NCI-H2171 treated with DMSO at 0.1 percent for 48 hours (cell line): Measurements from ENCODE around the gene ASPG.

Experiments
- DNase-seq: peaks from one replicate; lab custom pipeline; 2025; lab: John Stamatoyannopoulos, UW

The ASPG gene

DNA sequence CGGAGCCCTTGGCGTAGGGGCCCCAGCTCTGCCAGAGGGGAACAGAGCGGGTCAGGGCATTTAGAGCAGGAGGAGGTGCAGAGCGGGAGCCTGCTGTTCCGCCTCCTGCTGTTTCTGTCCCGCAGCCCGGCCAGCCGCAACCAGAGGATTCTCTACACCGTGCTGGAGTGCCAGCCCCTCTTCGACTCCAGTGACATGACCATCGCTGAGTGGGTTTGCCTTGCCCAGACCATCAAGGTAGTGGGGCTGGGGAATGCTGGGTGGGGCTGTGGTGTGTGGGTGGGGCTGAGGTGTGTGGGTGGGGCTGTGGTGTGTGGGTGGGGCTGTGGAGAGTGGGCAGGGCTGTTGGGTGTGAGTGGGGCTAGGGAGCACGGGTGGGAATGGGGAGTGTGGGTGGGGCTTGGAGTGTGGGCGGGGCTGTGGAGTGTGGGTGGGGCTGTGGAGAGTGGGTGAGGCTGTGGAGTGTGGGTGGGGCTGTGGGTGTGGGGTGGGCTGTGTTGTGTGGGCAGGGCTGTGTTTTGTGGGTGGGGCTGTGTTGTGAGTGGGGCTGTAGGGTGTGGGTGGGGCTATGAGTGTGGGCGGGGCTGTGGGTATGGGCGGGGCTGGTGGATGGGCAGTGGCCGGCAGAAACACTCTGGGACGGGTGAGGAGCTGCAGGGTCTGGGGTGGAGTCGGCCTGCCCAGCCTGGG is 8.0 kb downstream of the ASPG start:
- DNase-seq = no peak

DNA sequence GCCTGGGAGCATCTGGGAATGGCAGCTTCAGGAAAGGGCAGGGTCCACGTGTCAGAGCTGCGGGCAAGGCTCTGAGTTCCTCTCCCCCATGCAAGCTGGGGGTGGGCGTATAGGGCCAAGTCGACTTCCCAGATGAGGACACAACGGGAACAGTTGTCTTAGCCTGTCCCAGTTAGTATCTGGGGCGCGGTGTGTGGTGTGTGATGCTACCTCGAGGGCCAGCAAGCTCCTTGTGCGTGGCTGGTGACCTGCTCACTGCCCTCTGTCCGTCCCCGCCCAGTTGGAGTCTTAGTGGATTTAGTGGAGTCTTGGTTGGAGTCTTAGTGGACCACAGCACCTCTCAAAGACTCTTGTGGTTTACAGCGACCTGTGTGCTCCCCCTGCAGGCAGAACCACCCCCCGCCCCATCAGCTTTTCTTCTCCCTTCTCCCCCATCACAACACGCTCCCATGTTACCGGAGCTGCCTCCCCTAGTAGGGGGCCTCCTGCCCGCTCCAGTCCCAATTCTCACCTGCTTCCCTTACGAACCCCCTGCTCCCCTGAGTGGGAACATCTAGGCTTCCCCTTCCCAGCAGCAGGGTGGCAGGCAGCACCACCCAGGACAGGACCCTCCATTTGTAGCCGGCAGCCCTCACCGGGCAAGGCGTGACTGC is 8.7 kb downstream of the ASPG start:
- no peak for DNase-seq

DNA sequence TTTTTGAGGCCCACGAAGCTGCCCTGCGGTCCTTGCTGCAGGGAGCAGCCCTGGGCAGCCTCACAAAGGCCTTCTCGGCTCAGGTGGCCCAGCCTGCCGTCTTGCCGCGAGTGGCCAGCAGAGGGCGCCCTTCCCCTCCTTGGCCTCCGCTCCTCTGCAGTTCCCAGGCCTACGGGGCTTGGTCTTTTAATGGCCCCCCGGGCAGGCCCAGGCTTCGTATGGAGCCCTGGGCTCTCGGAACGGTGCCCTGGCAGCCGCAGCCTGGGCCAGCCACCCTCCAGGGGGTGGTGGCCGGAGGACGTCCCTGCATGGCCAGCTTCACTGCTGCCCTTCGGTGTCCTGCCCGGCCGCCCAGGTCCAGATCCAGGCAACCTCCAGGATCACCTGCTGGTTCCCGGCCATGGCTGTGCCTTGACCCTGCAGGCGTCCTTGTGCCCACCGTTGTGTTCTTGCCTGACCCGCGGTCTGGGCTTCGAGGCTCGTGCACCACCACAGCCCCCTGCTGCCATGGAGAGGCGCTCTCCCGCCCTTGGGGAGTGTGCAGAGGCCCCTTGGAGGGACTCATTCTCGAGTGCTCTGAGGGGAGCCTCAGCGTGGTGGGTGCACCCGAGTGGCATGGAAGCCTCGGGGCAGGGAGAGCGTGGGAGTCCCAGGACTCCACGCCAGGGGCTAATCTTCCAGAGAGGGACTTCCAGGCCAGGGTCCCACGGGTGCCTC is 9.4 kb downstream of the ASPG start:
- peak; percentile 36 for DNase-seq

DNA sequence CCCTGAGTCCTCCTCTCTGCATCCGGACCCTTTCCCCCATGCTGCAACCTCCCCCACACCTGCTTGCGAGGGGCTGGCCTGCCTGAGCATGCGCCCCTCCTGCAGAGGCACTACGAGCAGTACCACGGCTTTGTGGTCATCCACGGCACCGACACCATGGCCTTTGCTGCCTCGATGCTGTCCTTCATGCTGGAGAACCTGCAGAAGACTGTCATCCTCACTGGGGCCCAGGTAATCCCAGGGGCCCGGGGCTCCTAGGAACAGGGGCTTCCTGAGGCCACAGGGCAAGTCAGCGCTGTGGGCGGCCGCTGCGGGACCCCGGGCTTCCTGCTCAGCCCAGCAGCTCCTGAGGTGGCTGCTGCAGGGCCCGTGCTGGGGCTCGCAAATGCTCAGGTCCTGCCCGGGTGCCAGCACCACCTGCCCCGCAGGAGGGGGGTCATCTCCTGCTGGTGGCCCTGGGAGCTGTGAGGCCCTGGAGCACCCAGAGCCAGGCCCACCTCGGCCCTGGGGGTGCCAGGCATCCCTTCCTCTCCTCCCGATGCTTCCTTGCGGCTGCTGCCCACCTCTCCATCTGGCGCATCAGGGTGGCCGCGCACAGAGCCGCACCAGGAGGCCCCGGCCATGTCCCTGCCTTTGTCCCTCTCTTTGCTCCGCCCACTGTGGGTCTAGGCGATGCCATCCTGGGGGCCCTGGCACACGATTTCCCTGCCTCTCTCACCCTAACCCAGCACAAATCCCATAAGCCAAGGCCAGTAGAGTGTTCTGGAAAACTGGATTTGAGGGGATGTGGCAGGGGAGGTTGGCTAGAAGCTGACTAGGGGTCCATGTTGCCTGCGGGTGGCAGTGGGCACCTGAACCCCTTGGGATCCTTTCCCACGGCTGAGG is 10.2 kb downstream of the ASPG start:
- no peak for DNase-seq

DNA sequence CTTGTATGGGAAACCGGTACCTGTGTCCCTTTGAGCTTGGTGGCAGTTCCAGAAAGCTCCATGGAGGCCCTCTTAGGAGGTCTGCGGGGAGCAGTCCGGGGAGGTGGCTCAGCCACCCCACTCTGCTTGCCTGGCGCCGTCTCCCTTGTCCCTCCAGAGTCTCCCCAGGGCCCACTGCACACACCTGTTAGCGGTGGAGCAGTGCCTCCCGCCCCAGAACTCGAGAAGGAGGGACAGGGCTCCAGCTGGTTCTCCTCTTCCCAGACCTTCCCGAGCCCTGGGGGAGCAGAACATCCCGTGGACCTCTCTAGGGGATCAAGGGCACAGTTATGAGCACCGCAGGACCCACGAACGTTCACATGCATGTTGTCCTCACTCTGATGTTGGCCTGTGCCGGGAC is 10.8 kb downstream of the ASPG start:
- DNase-seq = no peak

DNA sequence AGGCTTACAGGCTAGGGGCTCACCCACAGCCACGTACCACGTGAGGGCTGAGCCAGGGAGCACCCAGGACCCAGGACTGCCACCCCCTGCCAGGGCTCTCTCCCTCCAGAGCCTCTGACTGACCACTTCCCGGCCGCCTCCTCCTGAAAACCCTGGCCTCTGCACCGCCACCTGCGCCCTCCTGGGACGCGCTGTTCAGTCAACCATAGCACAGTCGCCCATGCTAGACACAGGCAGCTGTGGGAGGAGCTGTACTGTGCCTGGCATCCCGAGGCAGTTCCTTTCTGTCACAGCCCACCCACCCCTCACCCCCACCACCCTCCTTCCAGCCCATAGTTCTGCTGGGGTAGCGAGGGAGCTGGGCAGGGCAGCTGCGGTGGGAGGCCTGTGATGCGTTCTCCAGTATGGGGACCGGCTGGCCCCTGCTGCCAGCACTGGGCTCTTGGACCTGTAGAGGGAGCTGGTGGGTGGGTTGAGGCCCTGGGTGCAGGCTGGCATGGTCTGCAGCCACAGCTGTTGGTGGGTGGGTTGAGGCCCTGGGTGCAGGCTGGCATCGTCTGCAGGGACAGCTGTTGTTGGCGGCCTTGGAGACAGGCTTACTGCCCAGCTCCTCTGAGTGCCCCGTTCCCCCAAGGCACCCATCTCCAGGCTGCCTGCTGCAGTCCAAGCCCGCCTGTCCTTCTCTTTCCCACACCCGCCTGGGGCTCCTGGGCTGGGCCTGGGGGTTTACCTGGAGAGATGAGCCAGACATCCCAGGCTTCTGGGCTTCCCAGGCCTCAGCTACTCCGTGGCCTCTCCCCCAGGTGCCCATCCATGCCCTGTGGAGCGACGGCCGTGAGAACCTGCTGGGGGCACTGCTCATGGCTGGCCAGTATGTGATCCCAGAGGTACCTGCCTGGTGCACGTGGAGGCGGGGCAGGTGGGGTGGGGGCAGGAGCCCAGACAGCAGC is 11.5 kb downstream of the ASPG start:
- DNase-seq = peak; percentile 29

DNA sequence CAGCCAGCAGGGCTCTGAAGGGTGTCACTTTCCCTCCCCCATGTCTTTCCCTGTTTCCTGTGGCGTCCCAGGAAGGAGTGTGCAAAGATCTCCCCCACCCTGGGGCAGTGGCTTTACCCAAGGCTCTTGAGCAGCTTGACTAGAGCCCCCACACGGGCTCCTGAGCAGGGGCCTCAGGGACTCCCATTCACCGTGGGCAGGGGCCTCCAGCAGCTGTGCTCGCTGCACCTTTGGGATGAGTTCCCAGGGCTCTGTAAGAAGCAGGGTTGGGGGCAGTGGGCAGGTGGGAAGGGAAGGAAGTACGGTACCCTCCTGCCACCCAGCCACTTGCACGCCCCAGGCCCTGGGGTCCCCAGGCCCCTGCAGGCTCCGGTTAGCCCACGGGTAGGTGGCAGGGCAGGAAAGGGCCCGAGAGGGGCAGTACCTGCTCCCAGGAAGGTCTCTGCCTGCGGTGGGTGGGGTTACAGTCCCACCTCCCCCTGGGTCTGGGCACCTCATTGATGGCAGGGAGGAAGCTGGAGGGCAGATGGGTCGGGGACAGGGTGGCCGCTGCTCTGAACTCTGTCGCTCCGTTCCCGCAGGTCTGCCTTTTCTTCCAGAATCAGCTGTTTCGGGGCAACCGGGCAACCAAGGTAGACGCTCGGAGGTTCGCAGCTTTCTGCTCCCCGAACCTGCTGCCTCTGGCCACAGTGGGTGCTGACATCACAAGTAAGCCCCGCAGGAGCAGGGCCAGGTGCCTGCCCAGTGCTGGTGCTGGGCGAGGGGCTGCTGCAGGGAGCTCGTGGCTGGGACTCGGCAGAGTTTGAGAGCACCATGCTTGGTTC is 13.0 kb downstream of the ASPG start:
- no peak for DNase-seq

DNA sequence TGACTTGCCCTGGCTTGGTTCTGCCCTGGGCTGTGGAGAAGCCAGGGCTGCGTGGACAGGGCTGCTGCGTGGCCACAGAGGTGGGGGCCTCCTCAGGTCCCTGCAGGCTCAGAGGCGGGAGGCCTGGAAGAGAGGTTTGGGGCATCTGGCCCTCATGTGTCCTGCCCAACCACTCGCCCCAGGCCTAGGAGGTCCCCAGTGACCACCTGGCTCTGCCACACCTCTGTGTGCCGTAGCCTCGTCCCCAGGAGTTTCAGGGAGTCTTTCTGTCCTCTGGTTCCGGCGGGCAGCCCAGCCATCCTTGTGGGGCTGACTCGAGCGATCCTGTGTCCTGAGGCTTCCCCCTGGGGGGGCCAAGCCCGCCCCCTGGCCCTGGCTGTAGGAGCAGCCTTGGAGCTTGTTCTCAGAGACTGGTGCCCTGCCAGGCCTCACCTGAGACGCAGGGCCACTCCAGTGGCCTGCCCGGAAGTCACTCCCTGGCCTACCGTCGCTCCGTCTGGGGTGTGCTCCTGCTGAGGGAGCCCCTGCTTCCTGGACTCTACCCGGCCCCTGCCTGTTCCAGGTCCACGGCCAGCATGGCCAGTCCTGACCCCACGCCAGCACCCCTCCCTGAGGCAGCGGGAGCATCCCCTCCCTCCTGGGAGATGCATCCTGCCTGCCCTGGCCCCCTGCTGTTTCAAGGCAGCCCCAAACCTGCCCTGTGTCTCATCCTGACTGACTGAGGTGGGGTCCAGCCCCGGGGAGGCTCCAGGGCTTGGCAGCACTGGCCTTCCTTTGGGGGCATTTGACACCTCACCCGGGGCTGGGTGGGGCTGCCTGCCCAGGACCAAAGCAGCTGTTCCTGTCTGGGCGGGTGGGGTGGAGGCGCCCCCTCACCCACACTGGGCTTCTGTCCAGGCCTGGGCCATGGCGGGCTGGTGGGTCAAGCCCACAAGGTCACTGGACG is 13.9 kb downstream of the ASPG start:
- no peak for DNase-seq

DNA sequence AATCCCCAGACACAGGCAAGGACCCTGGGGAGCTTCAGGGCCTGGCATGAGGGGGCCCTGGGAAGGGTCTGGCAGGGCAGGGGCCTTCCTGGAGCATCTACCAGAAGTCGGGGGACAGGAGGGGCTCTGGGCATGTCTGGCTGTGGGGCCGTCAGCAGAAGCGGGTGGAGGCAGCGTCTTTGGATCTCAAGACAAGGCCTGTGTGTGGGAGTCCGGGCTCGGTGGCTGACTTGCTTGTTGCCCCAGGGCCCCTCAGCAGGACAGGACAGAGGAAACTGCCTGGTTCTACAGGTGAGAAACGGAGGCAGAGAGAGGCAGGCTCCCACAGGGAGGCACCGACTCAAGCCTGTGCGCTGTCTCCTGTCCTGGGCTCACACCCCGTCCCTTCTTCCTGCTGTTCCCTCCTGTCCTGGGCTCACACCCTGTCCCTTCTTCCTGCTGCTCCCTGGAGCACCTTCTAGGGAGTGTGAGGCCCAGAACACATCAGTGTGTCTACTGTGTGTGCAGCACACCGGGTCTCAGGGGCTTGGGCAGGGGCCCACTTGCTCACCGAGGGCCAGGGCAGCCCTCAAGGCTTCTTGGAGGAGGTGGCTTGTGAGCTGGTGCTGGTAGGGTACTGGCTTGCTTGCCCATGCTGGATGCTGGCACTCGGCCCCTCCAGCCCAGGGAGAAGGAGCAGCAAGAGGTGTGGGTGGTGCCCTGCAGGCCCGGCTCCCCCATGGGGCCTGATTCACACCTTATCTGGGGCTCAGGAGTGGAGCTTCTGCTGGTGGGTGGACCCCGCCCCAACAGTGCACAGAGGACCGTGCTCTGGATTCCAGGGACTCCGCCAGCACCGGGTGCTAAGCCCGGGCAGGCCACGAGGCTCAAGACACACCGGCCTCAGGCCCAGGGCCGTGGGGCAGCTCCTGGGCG is 14.9 kb downstream of the ASPG start:
- DNase-seq = no peak

DNA sequence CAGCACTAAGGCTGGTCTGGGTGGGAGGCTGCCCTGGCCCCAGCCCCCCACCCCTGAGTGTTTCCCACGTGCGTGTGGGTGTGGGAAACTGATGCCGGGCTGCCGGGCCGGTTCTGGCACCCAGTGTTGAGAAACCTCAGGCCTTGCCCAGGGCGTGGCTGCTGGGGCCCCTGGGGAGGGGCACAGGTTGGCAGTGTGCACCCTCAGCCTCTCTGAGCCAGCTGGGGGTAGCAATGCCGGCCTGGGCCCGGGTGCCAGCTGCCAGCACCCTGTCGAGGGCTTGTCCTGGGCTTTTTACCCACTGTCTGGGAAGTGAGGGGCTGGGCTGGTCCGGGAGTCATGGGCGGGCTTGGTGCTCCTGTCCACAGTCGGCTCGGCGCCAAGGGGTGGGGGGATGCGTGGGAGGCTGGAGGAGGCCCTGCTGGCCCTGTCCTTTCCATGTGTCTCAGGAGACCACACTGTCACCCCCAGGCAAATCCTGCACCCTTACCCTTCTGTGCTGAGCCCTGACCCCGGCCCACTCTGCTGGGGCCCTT is 15.7 kb downstream of the ASPG start:
- no peak for DNase-seq

DNA sequence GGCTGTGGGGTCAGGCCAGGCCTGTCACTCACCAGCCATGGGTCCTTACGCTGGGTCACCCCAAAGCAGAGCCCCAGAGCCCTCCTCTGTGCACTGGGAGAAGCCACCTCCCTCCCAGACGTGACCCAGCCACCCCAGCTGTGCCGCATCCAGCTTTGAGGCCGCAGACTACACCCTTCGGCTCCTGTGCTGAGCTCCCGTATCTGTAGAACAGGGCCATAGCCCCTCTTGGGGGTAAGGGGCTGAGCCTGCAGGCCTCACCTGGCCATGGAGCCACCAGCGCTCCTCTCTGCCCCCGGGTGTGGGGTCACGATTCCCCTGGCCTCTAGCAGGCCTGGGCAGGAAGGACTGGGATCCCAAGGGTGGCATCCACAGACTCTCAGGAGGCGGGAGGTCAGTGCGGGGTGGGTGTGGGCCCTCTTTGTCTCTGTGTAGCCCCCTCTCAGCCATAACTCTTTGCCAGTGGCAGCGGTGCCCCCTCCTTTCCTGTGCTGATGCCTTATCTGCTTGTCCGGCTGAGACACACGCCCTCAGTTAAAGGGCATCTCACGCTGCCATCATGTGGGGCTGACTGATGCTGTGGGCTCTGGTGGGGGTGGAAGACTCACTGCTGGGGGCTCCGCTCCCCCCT is 16.3 kb downstream of the ASPG start:
- DNase-seq = no peak

DNA sequence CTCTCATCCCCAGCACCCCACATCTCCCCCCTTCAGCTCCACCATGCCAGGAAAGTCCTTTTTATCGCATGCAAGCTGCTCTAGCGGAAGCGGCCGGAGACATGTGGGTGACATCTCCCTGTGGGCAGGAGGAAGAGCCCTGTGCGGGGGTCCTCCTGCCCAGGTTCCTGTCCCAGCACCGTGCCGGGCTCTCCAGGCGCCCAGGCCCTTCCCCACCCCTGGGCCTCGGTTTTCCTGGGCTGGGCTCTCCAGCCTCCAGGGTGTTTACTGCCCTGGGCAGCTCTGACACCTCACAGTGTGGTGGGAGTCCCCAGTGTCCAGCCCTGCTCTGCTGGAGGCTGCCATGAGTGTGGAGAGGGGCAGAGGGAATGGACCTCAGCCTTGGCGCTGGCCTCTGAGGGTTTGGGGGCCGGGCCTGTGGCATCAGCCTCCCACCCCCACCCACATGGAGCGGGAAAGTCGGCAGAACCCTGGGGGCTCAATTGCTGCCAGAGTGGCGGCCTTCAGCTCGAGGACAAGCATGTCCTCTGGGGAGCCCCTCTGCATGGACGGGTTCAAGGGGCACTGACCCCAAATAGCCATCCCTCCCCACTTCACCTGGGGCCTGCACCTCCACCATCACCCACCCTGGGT is 16.9 kb downstream of the ASPG start:
- DNase-seq = no peak

DNA sequence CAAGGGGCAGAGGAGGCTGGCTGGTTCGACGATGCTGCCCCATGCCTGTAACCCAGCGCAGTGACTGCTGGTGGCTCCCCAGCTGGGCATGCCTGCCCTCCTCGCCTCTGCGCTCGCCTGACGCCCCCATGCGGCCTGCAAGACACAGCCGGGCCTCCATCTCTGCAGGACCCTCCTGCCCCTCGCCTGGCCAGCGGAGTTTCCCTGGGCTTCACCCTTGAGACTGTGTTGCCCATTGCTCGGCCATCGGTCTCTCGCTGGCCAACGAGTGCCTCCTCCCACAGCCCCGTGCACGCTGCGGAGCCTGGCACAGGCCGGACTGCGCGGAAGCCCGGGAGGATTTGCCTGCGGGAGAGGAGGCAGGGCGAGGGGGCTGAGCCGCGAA is 17.6 kb downstream of the ASPG start:
- no peak for DNase-seq

DNA sequence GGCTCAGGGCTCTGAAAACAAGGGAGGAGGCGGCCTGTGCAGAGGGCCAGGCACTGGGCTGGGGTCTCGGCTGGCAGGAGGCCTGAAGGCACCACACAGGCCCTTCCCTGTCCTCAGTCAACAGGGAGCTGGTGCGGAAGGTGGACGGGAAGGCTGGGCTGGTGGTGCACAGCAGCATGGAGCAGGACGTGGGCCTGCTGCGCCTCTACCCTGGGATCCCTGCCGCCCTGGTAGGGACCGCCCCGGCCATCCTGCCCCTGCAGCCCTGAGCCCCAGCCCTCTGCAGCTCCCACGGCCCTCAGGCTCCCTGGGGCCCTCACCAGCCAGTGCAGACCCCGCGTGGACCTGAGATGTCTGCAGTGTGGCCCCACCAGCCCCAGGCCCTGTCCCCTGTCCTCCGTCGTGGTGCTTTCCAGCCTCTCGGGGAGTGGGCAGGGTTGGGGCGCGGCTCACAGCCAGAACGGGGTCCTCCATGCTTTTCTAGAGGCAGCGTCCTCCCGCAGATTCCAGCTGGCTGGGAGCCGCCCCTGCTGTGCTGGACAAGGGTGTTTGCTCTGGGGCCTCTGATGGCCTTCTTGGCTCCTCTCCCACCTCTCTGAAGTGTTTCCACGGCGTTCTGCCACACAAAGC is 18.1 kb downstream of the ASPG start:
- no peak for DNase-seq

DNA sequence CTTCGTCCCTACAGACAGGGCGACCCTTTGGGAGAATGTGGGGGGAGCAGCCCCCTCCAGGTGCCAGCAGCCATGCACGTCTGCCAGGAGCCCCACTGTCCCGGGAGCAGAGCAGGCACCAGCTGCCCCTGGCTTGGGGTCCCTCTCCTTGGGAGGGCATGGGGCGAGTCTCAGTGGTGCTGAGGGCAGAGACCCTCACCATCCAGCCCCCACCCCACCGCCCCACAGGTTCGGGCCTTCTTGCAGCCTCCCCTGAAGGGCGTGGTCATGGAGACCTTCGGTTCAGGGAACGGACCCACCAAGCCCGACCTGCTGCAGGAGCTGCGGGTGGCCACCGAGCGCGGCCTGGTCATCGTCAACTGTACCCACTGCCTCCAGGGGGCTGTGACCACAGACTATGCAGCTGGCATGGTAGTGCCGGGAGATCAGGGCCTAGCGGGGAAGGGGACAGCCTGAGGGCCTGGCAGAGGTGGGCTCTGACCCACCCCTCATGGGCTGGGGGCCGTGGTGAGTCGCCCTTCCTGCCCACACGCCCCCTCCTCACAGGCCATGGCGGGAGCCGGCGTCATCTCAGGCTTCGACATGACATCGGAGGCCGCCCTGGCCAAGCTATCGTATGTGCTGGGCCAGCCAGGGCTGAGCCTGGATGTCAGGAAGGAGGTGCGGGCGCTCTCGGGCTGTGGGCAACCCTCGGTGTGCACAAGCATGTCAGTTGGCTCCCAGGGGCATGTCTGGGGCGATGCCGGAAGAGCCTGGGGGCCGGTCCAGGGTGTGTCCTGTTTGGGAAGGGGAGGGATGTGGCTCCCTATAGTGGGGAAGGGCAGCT is 18.8 kb downstream of the ASPG start:
- DNase-seq = no peak
